UCSD-AML1 (cell line): ENCODE measurements around the gene DUSP22.

Experiments used
- DNase-seq: peaks from one replicate; lab custom pipeline; 2025; ENCODE audit not compliant: unreplicated experiment; lab: John Stamatoyannopoulos, UW

DUSP22 gene

GRCh38 chr6:308768-309167 lies 16.5 kb downstream of the DUSP22 start:
- DNase-seq: no peak

GRCh38 chr6:309947-310346 lies 17.7 kb downstream of the DUSP22 start:
- DNase-seq: no peak

GRCh38 chr6:310671-311070 lies 18.4 kb downstream of the DUSP22 start:
- no peak for DNase-seq

GRCh38 chr6:311679-312220 lies 19.5 kb downstream of the DUSP22 start:
- DNase-seq: no peak

GRCh38 chr6:313087-313486 lies 20.8 kb downstream of the DUSP22 start:
- no peak for DNase-seq

GRCh38 chr6:313917-314316 lies 21.6 kb downstream of the DUSP22 start:
- no peak for DNase-seq

- no peak for DNase-seq
Observed at GRCh38 chr6:314377-314776, 22.1 kb downstream of the DUSP22 start.

- DNase-seq: no peak
Observed at GRCh38 chr6:315226-315625, 22.9 kb downstream of the DUSP22 start.

GRCh38 chr6:315921-316752 lies 23.9 kb downstream of the DUSP22 start:
- no peak for DNase-seq

- no peak for DNase-seq
Observed at GRCh38 chr6:316753-317038, 24.4 kb downstream of the DUSP22 start.

GRCh38 chr6:317060-317447 lies 24.8 kb downstream of the DUSP22 start:
- no peak for DNase-seq

- DNase-seq: no peak
Observed at GRCh38 chr6:317448-318144, 25.3 kb downstream of the DUSP22 start.

GRCh38 chr6:318243-318890 lies 26.1 kb downstream of the DUSP22 start:
- DNase-seq: no peak

GRCh38 chr6:319177-320131 lies 27.2 kb downstream of the DUSP22 start:
- no peak for DNase-seq

GRCh38 chr6:320351-321157 lies 28.3 kb downstream of the DUSP22 start:
- no peak for DNase-seq

GRCh38 chr6:321158-321438 lies 28.8 kb downstream of the DUSP22 start:
- no peak for DNase-seq

GRCh38 chr6:321536-322258 lies 29.4 kb downstream of the DUSP22 start:
- no peak for DNase-seq

- no peak for DNase-seq
Observed at GRCh38 chr6:322259-322930, 30.1 kb downstream of the DUSP22 start.
